ENCODE data around the gene C18orf63.

DNA sequence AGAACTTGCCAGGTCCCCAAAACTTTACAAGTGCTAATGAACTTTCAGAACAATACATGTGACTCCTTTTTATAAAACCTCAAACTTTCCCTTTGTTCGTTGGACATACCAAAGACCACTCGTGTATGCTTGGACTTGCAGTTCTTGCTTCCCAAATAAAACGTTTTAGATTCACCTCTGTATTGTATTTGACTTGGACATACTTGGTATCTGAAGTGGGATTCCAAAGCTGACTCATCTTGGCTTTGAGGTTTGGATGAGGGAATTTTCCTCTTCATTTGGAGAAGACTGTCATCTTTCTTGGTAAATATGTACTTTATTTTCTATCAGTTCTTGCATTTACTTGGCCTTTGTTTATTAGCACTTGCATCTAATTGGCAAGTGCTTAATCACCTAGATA lies 15.9 kb upstream of the C18orf63 start:
- TF ChIP-seq CTCF (IDR thresholded peaks at IDR 0.05) (no peak), POLR2A (IDR thresholded peaks at IDR 0.05) (no peak)
